Mesodermal cell (in vitro differentiated cells): ENCODE results near the gene TCEAL1.
A peak's percentile ranks its signal among the peaks of the same experiment; 100 is the strongest.
"Not testable (repeated sequence)": the region's sequence is repeated elsewhere in the genome, so short reads cannot be mapped to it uniquely, and the experiment has no call there.

ENCODE experiments used
- H3K27ac ChIP-seq: 2 replicates; pipeline ENCODE4 v1.7.0; 2013; ENCODE audit warnings: mild to moderate bottlenecking, low read depth, low read length, moderate library complexity; ENCODE audit not compliant: severe bottlenecking
- H3K36me3 ChIP-seq: 2 replicates; pipeline ENCODE4 v1.7.1; 2013; ENCODE audit warnings: mild to moderate bottlenecking, low read length, moderate library complexity; ENCODE audit not compliant: control insufficient read depth, insufficient read depth
- H3K4me1 ChIP-seq: one replicate; pipeline ENCODE4 v1.7.1; 2013; ENCODE audit warnings: mild to moderate bottlenecking, low read length; ENCODE audit not compliant: insufficient read depth, control insufficient read depth, poor library complexity, severe bottlenecking
- H3K4me3 ChIP-seq: 2 replicates; pipeline ENCODE4 v1.7.0; 2013; ENCODE audit warnings: low read length, control low read depth, mild to moderate bottlenecking; ENCODE audit not compliant: insufficient read depth, poor library complexity, severe bottlenecking; ENCODE audit errors: extremely low read depth
- H3K9me3 ChIP-seq: 2 replicates; pipeline ENCODE4 v1.7.1; 2013; ENCODE audit warnings: mild to moderate bottlenecking, low read length, moderate library complexity; ENCODE audit not compliant: control insufficient read depth
- WGBS, 2 experiments: methylation state at CpG; one replicate each; pipeline ENCODE4 v1.1.5; 2013; ENCODE audit warnings: missing lambda C conversion rate in 2 of 2; ENCODE audit not compliant: insufficient coverage in 2 of 2; 5-methylcytosine and 5-hydroxymethylcytosine counted together

Gene TCEAL1

GRCh38 chrX:103637604-103638338 lies 9.0 kb downstream of the TCEAL1 start:
- H3K27ac ChIP-seq, result no peak overlapping the region
- no peaks in the 10 kb centered on the region for H3K9me3 ChIP-seq
- H3K4me1 ChIP-seq, result peaks cover 10% of the 10 kb centered on the region
- no peak overlapping the region for H3K4me3 ChIP-seq
- WGBS, 2 experiments, result no CpG with 5 or more reads among the region's 2 CpGs
- H3K36me3 ChIP-seq, result no peaks in the 10 kb centered on the region

DNA sequence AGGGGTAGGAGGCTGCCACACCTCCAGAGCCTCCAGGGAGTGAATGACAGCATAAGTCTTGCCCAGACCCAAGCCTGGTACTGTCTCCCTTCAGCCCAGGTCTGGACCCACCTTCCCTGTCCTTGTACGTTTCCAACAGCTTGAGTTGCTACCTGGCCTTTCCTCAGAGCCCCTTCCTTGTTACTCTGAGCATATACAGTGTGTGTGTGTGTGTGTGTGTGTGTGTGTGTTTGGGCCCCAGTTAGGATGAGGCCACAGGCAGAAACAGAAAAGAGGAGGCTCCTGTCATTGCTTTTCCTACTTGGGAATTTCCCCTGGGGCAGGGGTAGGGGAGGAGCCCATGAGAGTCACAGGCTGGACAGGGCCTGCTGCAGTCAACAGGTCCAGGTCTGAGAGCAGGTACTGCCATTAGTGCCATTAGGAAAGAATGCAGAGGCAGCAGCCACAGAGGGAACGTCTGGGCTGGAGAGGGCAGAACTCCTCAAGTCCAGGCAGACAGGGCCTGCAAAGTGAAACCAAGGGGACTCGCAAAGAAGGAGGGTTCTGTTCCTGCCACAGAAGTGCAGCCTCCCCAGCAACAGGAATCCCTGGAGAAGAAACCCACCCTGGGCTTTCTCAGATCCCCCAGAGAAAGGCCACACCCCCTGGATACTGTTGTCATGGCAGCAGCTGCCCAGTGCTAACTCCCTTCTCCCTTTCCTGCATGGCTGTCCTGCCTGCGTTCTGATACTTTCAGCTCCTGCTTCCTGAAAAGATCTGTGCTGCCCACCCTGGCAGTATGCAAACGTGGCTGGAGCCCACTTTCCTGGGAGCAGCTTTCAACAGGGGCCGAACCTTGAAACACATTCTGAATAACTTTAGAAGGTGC lies 9.9 kb downstream of the TCEAL1 start:
- H3K4me1 ChIP-seq, result peaks cover 10% of the 10 kb centered on the region

GRCh38 chrX:103640401-103641155 lies 11.8 kb downstream of the TCEAL1 start:
- no peak overlapping the region for H3K4me3 ChIP-seq
- no peaks in the 10 kb centered on the region for H3K36me3 ChIP-seq
- peaks cover 10% of the 10 kb centered on the region for H3K4me1 ChIP-seq
- H3K27ac ChIP-seq, result no peak overlapping the region
- no peaks in the 10 kb centered on the region for H3K9me3 ChIP-seq
- 100% methylated on average over 1 of the region's 4 CpGs for WGBS, 2 experiments

More for the DNA sequence above, 9.9 kb downstream of the TCEAL1 start:
- not testable (repeated sequence) for H3K36me3 ChIP-seq, H3K4me3 ChIP-seq, H3K27ac ChIP-seq, H3K9me3 ChIP-seq
- WGBS, 2 experiments, result no CpG with 5 or more reads among the region's 6 CpGs

DNA sequence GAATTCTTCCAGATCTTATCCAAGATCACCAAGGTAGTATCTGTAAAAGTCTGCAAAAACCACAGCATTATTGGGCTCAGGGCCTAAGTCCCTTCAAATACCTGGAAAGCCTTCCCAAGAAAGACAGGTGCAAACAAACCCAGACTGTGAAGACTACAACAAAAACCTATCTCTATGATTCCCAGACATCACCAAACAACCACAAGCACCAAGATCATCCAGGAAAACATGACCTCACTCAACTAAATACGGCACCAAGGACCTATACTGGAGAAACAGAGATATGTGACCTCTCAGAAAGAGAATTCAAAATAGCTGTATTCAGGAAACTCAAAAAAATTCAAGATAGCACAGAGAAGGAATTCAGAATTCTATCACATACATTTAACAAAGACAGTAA lies 15.3 kb downstream of the TCEAL1 start:
- Histone ChIP-seq H3K4me1 (peaks cover 8% of the 10 kb centered on the region), H3K9me3 (no peaks in the 10 kb centered on the region)
- no CpG with 5 or more reads among the region's 1 CpG for WGBS, 2 experiments

GRCh38 chrX:103647630-103648029 lies 18.9 kb downstream of the TCEAL1 start:
- H3K4me1 ChIP-seq, result no peaks in the 10 kb centered on the region
- no CpG with 5 or more reads among the region's 1 CpG for WGBS, 2 experiments
- H3K36me3 ChIP-seq, result no peaks in the 10 kb centered on the region
- H3K9me3 ChIP-seq, result no peaks in the 10 kb centered on the region
- H3K27ac ChIP-seq, result no peak overlapping the region
- H3K4me3 ChIP-seq, result no peak overlapping the region

More for the DNA sequence above, 15.3 kb downstream of the TCEAL1 start:
- Histone ChIP-seq H3K27ac (no peak overlapping the region), H3K4me3 (no peak overlapping the region), H3K36me3 (no peaks in the 10 kb centered on the region)

- Histone ChIP-seq H3K4me3 (no peak overlapping the region), H3K27ac (no peak overlapping the region), H3K9me3 (no peaks in the 10 kb centered on the region), H3K36me3 (no peaks in the 10 kb centered on the region), H3K4me1 (peaks cover 3% of the 10 kb centered on the region)
- WGBS, 2 experiments, result 100% methylated on average over 2 of the region's 2 CpGs; no CpG with 5 or more reads in 1 of the 2 experiments
Observed at GRCh38 chrX:103651151-103651773, 22.5 kb downstream of the TCEAL1 start.

DNA sequence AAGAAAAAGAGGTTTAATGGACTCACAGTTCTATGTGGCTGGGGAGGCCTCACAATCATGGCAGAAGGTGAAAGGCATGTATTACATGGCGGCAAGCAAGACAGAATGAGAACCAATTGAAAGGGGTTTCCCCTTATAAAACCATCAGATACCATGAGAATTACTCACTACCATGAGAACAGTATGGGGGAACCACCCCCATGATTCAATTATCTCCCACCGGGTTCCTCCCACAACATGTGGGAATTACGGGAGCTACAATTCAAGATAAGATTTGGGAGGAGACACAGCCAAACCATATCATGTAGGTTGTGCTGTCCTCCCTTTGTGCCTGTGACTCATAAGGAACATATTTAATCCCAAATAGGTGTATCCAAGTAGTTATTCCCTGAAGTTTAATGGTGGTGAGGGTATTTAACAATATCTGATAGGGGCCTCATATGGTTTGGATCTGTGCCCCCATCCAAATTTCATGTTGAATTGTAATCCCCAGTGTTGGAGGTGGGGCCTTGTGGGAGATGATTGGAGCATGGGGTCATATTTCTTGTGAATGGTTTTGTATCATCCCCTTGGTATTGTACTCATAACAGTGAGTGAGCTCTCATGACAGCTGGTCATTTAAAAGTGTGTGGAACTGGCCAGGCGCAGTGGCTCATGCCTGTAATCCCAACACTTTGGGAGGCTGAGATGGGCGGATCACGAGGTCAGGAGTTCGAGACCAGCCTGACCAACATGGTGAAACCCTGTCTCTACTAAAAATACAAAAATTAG lies 26.6 kb downstream of the TCEAL1 start:
- not testable (repeated sequence) for H3K4me3 ChIP-seq, H3K27ac ChIP-seq, H3K4me1 ChIP-seq, H3K9me3 ChIP-seq, H3K36me3 ChIP-seq
- 88% methylated on average over 1 of the region's 7 CpGs; no CpG with 5 or more reads in 1 of the 2 experiments for whole genome bisulfite sequencing, 2 experiments

DNA sequence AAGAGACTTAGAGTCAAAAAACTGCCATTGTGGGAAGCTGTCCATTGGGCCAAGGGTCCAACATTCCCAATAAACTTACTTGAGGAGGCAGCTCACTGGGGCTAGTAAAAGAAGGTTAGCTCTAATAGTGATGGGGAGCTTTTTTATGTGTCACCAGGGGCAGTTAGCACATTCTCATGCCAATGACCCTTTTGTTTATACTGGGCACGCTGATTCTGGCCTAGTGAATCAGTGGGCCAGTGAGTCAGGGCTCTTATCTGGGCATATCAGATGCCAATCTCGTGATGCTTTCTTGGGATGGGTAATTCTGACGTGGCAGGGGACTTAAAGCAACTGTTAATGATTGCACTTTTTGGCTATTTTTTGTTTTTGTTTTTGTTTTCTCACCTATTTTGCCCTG lies 27.8 kb downstream of the TCEAL1 start:
- Histone ChIP-seq H3K27ac (peak overlapping the region; percentile 41), H3K4me3 (no peak overlapping the region), H3K4me1 (peaks cover 3% of the 10 kb centered on the region), H3K9me3 (no peaks in the 10 kb centered on the region), H3K36me3 (no peaks in the 10 kb centered on the region)
- 33% methylated on average over 1 of the region's 3 CpGs; no CpG with 5 or more reads in 1 of the 2 experiments for WGBS, 2 experiments

DNA sequence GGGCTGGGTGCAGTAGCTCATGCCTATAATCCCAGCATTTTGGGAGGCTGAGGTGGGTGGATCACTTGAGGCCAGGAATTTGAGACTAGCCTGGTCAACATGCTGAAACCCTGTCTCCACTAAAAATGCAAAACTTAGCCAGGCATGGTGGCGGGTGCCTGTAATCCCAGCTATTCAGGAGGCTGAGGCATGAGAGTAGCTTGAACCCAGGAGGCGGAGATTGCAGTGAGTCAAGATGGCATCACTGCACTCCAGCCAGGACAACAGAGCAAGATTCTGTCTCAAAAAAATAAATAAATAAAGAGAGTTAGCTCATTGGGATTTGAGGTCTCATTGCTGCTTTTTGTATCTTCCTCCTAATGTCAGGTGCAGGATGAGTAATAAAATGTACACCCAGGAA lies 28.3 kb downstream of the TCEAL1 start:
- not testable (repeated sequence) for H3K4me1 ChIP-seq, H3K4me3 ChIP-seq, H3K9me3 ChIP-seq, H3K36me3 ChIP-seq
- peak overlapping the region; percentile 41 for H3K27ac ChIP-seq
- no CpG with 5 or more reads among the region's 2 CpGs for WGBS, 2 experiments
